GM19239 (cell line): Measurements from ENCODE around the gene FAM227B.

ENCODE experiments used
- DNase-seq: peaks from one replicate; pipeline ENCODE4 v3.0.0; 2011; ENCODE audit warnings: low spot score; ENCODE audit not compliant: insufficient read length
- FAIRE-seq: peaks from 2 replicates; lab custom pipeline; 2011; peaks lifted over from hg19 to GRCh38; lab: Jason Lieb, UNC

Gene FAM227B

DNA sequence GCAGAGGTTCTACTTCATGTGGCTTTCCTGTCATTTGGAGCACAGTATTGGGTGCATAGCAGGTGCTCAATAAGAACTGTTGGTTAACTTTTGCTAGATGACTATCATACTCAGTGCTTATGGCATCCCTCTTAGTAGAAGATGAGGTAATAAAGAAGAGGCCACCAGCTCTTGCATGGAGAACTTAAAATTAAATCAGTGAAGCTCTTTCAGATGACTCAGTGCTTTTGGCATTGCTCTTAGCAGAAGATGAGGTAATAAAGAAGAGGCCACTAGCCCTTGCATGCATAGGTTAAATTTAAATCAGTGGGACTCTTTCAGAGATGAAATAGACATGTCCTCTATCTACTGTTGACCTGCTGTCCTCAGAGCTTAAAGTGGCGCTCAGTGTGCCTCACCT is 307.0 kb downstream of the FAM227B start:
- DNase-seq (no peak), FAIRE-seq (no peak)

DNA sequence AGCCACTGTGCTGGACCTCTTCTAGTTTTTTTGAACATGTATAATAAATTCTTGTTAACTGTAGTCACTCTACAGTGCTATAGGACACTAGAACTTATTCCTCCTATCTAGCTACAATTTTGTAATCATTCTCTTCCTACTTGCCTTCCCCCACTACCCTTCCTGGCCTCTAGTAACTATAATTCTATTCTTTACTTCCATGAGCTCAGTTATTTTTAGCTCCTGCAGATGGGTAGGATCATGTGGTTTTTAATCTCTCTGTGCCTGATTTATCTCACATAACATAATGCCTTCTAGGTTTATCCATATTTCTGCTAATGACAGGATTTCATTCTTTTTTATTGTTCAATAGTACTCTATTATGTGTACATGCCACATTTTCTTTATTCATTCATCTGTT is 310.7 kb downstream of the FAM227B start:
- DNase-seq (no peak), FAIRE-seq (no peak)

DNA sequence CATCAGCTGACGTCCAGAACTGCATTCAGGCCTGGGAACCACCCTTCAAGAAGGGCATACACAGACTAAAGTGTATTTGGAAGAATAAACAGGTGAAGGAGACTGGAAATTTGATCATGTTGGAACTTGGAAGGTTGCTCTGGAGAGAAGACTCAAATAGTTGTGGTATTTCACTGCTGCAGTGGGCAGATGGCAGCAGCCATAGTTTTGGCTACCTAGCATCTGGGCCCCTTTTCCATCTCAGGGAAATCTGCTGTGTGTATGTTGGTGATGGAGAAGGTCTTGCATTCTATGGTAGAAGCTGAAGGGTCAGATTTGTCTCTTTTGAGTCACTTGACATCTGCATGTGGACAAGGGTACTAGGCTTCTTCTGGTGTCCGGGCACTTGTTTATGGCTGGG is 311.9 kb downstream of the FAM227B start:
- DNase-seq (no peak), FAIRE-seq (no peak)

DNA sequence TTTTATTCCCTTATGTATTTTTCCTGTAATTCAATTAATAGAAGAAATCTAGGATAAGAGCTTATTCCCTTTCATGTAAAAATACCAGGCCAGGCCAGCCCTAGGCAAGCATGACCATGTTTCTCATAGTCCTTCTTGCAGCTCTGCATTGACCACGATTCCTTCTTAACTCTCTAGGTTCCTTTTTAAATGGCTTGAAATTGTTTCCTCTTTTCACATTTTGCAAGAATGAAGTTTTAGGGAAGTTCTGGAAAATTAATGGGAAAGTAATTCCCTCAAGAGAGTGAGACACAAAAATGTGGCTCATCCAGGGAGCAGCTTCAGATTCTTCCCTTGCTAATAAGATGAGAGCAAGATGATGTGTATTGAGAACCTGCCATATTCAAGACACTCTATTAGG is 314.1 kb downstream of the FAM227B start:
- FAIRE-seq: no peak
- no peak for DNase-seq

DNA sequence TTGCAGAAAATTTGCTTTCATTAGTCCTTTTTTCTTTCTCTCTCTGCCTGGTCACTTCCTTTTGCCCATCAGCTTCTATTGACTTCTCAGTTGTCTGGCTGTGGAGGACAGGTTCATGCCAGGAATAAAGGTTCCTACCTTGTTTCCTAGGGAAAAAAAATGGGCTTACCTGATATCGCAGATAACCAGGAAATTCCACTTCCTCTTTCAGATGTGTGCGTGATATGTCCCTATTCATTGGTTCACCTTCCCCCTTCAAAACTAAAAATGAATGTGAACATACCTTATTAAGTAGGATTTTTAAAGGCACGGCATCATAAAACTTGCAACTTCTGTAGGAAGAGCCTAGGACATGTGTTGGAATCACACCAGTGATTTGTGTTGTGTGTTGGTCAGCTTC is 317.6 kb downstream of the FAM227B start:
- no peak for DNase-seq
- no peak for FAIRE-seq

DNA sequence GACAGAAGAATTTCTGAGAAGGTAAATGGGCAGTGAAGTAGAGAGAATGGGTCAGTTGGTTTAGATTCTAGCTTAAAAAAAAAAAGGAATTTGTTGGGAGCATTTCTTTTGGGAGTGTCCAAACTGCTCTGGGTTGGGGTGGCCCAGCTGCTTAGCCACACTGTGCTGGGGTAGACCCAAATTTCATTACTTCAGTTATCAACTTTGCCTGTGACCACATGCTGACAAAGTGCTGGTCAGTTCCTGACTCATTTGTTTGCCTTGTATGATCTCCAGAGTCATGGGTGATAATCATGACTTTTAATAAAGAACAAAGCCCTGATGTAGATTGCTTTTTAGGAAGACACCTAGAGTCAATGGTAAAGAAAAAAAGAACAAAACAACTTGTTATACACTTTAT is 319.1 kb downstream of the FAM227B start:
- FAIRE-seq: no peak
- no peak for DNase-seq

DNA sequence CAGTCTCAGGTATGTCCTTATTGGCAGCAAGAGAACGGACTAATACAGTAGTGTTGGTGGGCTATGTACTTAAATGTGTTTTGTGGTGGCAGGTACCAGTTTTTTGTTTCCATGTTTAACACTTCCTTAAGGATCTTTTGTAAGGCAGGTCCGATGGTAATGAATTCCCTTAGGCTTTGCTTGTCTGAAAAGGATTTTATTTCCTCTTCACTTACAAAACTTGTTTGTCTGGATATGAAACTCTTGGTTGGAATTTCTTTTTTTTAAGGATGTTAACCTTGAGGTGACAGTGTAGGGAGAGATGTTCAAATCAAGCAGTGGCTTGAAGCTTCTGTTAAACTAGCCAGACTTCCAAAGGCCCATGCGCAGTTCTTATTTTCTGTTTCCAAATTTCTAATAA is 319.8 kb downstream of the FAM227B start:
- FAIRE-seq: no peak

DNA sequence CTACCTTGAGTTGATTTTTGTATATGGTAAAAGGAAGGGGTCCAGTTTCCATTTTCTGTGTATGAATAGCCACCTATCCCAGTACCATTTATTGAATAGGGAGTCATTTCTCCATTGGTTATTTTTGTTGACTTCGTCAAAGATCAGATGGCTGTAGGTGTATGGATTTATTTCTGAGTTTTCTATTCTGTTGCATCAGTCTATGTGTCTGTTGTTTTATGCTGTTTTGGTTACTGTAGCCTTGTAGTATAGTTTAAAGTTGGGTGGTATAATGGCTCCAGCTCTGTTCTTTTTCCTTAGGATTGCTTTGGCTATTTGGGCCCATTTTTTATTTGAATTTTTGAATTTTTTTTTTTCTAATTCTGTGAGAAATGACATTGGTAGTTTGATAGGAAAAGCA is 323.0 kb downstream of the FAM227B start:
- FAIRE-seq (no peak), DNase-seq (no peak)

More for the DNA sequence above, 319.8 kb downstream of the FAM227B start:
- DNase-seq: no peak

DNA sequence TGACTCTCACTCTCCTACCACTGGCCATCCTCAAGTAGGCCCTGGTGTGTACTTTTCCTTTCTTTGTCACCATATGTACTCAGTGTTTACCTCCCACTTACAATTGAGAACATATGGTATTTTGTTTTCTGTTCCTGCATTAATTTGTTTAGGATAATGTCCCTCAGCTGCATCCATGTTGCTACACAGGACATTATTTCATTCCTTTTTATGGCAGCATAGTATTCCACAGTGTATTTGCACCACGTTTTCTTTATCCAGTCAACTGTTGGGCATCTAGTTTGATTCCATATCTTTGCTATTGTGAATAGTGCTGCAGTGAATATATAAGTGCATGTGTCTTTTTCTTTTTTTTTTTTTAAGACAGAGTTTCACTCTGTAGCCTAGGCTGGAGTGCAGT is 324.4 kb downstream of the FAM227B start:
- FAIRE-seq (no peak), DNase-seq (no peak)

DNA sequence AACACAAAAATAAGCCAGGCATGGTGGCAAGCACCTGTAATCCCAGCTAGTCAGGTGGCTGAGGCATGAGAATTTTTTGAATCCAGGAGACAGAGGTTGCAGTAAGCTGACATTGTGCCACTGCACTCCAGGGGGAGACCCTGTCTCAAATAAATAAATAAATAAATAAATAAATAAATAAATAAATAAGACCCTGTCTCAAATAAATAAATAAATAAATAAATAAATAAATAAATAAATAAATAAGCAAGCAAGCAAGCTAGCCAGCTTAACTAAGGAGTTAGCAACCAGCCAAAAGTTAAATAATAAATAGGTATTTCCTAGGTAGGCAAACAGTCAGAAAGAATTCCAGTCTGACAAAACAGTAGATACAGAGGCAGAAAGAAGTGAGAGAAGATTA is 326.7 kb downstream of the FAM227B start:
- FAIRE-seq (no peak), DNase-seq (no peak)

DNA sequence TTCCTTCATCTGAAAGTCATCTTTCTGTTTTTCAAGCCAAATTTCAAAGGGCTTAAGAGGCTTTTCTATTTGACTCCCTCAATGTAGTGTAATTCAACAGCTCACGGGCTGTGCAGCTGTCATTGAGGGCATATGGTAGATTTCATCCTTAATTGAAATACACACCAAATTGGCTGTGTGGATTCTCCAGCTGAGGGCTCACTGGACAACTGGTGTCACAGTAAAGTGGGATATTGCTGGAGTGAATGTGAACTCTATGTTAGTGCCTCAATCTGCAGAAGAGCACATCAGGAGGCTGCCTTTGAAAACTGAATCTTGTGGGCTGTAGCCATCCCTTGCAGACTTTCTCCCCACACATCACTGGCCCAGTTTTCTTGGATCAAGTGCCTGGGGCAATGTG is 330.4 kb downstream of the FAM227B start:
- no peak for FAIRE-seq
- no peak for DNase-seq

DNA sequence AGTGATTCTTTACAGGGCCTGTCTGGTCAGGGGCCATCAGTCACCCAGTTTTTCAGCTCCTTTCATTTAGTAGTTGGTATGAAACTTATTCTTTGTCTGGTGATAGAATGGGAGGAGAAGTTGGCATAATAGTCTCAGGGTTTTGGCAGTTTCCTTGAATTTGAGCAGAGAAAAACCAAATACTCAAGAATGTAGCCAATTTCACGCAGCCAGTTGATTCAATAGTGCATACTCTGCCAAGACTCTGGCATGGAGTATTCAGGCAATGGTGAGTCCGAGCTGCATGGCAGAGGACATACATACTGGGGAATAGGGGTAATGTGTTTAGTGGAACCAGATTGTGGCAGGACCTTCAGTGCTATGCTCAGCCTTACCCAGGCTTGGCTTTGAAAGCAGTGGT is 332.2 kb downstream of the FAM227B start:
- FAIRE-seq: no peak
- no peak for DNase-seq

DNA sequence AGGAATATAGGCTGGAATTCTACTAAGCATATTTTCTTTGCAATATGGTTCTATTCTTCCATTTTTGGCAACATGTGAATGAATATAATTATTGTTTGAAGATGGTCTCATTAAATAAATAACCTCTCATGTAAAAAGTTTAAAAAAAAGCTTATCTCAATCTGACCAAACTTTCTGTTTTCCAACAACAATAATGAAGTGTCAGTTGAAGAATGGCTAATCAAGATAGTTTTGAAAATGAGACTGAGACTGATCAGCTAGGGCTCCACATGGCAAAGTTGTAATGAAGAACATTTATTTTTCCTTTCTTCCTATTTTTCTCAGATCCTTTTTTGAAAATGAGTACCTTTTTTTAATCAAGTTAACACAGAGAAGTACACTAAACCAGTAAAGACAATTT is 333.1 kb downstream of the FAM227B start:
- FAIRE-seq: no peak
- no peak for DNase-seq

DNA sequence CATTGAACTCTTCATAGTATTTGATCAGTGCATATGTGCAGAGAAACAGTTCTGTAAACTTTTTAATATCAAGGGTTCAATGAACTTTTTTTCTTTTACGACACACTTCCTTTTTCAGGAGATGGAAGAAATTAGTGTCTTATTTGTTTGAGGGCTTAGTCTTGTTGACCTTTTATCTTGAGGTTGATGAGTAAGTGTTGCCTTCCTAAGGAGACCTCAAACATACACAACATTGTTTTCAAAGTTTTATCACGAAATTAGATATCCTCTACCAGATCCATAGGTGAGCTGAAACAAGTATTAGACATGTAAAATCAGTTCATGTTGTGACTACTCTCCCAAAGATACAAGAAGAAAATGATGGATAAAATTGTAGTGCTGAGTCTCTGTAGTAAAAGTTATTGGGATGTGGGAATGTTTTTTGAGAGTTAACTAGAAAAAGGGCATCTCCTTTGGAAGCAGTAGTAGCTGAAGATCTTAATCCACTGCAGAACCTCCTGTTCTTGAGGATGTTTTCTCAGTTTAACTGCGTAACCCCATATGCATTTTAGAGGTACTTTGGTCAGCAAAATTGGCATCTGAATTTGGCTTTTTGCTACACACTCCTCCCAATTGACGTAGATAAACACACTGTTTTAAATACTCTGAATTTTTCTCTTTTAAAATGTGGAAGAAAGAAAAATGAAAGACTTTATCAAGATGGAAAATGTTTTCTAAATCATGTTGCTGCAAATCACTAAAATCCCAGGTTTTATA is 333.8 kb downstream of the FAM227B start:
- FAIRE-seq: no peak
- no peak for DNase-seq

DNA sequence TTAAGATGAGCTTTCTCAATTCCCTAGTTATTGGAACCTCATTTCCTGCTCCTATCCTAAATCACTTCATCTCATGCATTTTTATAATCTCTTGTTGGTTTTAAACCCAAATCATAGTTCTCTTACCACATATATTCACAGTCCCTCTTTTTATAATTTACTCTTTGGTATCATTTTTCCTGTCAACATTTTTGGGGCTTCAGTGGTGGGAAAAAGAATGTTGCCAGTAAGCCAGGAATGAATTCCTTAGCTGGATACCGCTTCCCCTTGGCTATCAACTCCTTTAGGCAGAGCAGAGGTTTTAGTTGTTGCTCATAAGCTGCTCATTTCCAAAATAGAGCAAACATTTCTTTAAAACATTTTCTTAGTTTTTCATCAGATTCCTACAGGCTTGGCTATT is 338.3 kb downstream of the FAM227B start:
- no peak for FAIRE-seq
- DNase-seq: no peak

DNA sequence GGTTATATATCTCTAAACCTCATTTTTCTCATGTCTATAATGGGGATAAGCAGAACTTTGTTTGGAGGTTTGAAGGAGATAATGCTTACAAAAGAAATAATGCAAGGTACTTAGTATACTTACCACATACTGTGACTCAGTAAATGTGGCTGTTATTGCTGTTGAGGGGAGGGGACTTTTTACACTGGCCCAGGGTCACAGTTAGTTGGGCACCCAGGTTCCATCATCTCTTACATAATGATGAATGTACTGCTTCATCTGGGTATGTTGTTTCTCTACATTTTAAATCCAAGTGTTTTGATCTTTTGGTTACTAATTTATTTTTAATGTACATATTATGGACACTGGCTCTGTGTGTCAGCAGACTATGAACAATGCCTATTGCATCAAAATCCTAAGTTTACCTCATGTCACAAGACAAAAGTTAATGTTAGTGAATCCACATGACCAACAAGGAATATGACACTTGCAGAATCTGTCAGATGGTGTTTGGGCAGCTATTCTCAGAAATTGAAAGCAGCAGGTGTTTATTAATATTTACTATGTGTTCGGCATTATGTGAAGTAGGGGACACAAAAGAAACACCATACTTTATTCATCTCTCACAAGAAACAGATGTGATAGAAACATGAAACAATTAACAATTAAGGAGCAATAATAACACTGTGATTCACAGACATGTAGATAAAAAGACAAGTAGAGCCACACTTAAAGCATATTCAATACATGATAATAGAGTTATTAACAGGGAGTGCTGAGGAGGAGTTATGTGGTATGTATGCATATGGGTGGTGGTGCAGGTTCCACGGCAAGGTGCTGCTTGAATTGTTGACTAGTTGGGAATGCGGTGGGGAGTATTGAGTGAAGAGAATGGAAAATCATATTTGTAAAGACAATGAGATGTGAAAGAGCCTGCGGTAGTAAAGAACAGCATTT is 340.8 kb downstream of the FAM227B start:
- FAIRE-seq (no peak), DNase-seq (no peak)

DNA sequence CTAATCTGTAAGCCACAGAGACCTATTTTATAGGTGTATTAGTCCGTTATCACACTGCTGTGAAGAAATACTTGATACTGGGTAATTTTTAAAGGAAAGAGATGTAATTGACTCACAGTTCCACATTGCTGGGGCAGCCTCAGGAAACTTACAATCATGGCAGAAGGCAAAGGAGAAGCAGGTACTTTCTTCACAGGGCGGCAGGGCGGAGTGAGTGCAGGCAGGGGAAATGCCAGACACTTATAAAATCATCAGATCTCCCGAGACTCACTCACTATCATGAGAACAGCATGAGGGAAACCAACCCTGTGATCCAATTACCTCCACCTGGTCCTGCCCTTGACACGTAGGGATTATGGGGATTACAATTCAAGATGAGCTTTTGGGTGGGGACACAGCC is 341.9 kb downstream of the FAM227B start:
- DNase-seq (no peak), FAIRE-seq (no peak)
